ENCODE data around the gene SMIM23. TPM values are rescaled to one million over a fixed set of nuclear protein-coding genes. Genes with fewer than 3 reads are reported as not detected.

SMIM23 gene
- total and polyA plus RNA-seq, 2 experiments from 2014 or later = not detected

DNA sequence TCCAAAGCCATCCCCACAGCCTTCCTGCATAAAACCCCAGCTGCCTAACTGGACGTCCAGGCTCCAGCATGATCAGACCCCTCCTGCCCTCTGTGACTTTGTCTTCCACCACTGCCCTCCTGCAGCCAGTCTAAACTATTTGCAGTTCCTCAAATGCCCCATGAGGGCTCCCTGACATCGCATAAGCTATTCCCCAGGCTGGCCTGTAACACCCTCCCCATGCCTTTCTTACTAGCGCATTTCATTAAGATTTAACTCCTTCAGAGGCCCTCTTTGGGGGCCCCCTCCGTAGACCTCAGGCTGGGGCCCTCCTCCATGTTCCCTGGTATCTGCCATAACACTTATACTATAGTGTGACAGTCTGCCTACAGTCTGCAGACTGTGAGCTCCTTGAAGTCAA, 15.5 kb upstream of the SMIM23 start:
- Histone ChIP-seq H3K9me2 (replicated peaks; ENCODE audit: insufficient read depth) (no peaks in the 10 kb centered on the region), H3K27ac (no peak overlapping the region), H3K9me3 (ENCODE audit: low read depth) (no peaks in the 10 kb centered on the region), H3K4me1 (ENCODE audit: insufficient read depth) (no peaks in the 10 kb centered on the region), H3K36me3 (replicated peaks; ENCODE audit: insufficient read depth, low read depth) (no peaks in the 10 kb centered on the region), H2AFZ (no peak overlapping the region), H3K79me2 (no peaks in the 10 kb centered on the region), H3K4me3 (no peak overlapping the region), H3K4me2 (no peak overlapping the region), H4K20me1 (ENCODE audit: insufficient read depth, poor library complexity, severe bottlenecking) (no peaks in the 10 kb centered on the region), H3K27me3 (no peaks in the 10 kb centered on the region)
- 46% methylated on average over 4 of the region's 4 CpGs for WGBS (ENCODE audit: low lambda C conversion rate, missing lambda C conversion rate)
- TF ChIP-seq EZH2 (IDR thresholded peaks at IDR 0.05; ENCODE audit: borderline replicate concordance) = no peak
- no peak for TF ChIP-seq CTCF (IDR thresholded peaks at IDR 0.05; ENCODE audit: poor library complexity)
- no peak for TF ChIP-seq EZH2phosphoT487 (IDR thresholded peaks at IDR 0.05; ENCODE audit: low read depth, severe bottlenecking, unreplicated experiment)
- DNase-seq (ENCODE audit: low spot score) = no peak

DNA sequence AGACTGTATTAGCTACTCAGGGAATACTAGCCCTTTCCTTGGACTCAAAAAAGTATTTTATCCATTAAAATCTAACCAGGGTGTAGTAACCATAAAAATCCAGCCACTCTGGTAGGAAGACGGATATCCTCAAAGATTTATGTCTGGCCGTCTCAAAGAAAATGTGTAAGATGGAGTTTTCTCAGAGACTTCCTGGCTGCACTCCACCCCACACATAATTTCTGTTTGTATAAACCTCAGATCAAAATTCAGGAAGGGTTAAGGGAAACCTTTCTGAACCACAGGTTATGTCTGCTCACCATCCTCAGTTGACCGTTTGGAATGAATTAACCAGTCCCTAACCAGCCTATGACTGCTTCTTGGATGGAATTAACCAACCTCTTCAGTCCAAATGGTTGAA, 13.8 kb upstream of the SMIM23 start:
- no peaks in the 10 kb centered on the region for H3K9me2 ChIP-seq (replicated peaks; ENCODE audit: insufficient read depth)
- H2AFZ ChIP-seq = no peak overlapping the region
- no peak overlapping the region for H3K27ac ChIP-seq
- TF ChIP-seq EZH2phosphoT487 (IDR thresholded peaks at IDR 0.05; ENCODE audit: low read depth, severe bottlenecking, unreplicated experiment) = no peak
- no peak for TF ChIP-seq EZH2 (IDR thresholded peaks at IDR 0.05; ENCODE audit: borderline replicate concordance)
- no peak for TF ChIP-seq CTCF (IDR thresholded peaks at IDR 0.05; ENCODE audit: poor library complexity)
- H4K20me1 ChIP-seq (ENCODE audit: insufficient read depth, poor library complexity, severe bottlenecking) = no peaks in the 10 kb centered on the region
- WGBS (ENCODE audit: low lambda C conversion rate, missing lambda C conversion rate) = 71% methylated on average over 3 of the region's 3 CpGs
- no peak overlapping the region for H3K4me2 ChIP-seq
- no peak overlapping the region for H3K4me3 ChIP-seq
- no peaks in the 10 kb centered on the region for H3K4me1 ChIP-seq (ENCODE audit: insufficient read depth)
- no peaks in the 10 kb centered on the region for H3K27me3 ChIP-seq
- H3K9me3 ChIP-seq (ENCODE audit: low read depth) = no peaks in the 10 kb centered on the region
- no peak for DNase-seq (ENCODE audit: low spot score)
- no peaks in the 10 kb centered on the region for H3K36me3 ChIP-seq (replicated peaks; ENCODE audit: insufficient read depth, low read depth)
- no peaks in the 10 kb centered on the region for H3K79me2 ChIP-seq

DNA sequence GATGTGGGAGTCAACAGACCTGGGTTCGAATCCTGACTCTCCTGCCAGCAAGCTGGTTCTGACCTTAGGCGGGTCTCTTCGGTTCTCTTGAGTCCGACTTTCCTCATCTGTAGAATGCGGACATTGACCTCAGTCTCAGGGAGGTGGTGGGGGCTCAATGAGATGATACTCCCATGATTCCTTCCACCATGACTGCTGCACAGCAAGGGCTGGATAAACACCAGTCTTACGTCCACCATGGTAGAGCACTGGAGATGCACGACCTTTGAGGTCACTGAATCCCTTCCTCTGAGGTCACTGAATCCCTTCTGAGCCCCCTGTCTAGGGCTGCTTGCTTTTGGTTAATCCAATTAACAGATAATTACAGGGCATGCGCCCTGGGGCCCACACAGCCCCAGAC, 12.5 kb upstream of the SMIM23 start:
- Histone ChIP-seq H3K27me3 (no peaks in the 10 kb centered on the region), H4K20me1 (ENCODE audit: insufficient read depth, poor library complexity, severe bottlenecking) (no peaks in the 10 kb centered on the region), H3K4me1 (ENCODE audit: insufficient read depth) (no peaks in the 10 kb centered on the region), H3K9me2 (replicated peaks; ENCODE audit: insufficient read depth) (no peaks in the 10 kb centered on the region), H3K4me2 (no peak overlapping the region), H3K4me3 (no peak overlapping the region), H3K36me3 (replicated peaks; ENCODE audit: insufficient read depth, low read depth) (no peaks in the 10 kb centered on the region), H3K79me2 (no peaks in the 10 kb centered on the region), H2AFZ (no peak overlapping the region), H3K9me3 (ENCODE audit: low read depth) (no peaks in the 10 kb centered on the region), H3K27ac (no peak overlapping the region)
- WGBS (ENCODE audit: low lambda C conversion rate, missing lambda C conversion rate) = 91% methylated on average over 8 of the region's 8 CpGs
- TF ChIP-seq EZH2 (IDR thresholded peaks at IDR 0.05; ENCODE audit: borderline replicate concordance) = no peak
- TF ChIP-seq EZH2phosphoT487 (IDR thresholded peaks at IDR 0.05; ENCODE audit: low read depth, severe bottlenecking, unreplicated experiment) = no peak
- no peak for TF ChIP-seq CTCF (IDR thresholded peaks at IDR 0.05; ENCODE audit: poor library complexity)
- DNase-seq (ENCODE audit: low spot score) = no peak

- H3K9me3 ChIP-seq (ENCODE audit: low read depth) = no peaks in the 10 kb centered on the region
- H3K4me1 ChIP-seq (ENCODE audit: insufficient read depth) = no peaks in the 10 kb centered on the region
- H3K9me2 ChIP-seq (replicated peaks; ENCODE audit: insufficient read depth) = no peaks in the 10 kb centered on the region
- H3K4me3 ChIP-seq = no peak overlapping the region
- no peak for TF ChIP-seq EZH2phosphoT487 (IDR thresholded peaks at IDR 0.05; ENCODE audit: low read depth, severe bottlenecking, unreplicated experiment)
- WGBS (ENCODE audit: low lambda C conversion rate, missing lambda C conversion rate) = 100% methylated on average over 7 of the region's 9 CpGs
- H2AFZ ChIP-seq = no peak overlapping the region
- no peaks in the 10 kb centered on the region for H3K27me3 ChIP-seq
- no peak overlapping the region for H3K4me2 ChIP-seq
- no peak overlapping the region for H3K27ac ChIP-seq
- H3K79me2 ChIP-seq = no peaks in the 10 kb centered on the region
- no peaks in the 10 kb centered on the region for H4K20me1 ChIP-seq (ENCODE audit: insufficient read depth, poor library complexity, severe bottlenecking)
- no peak for DNase-seq (ENCODE audit: low spot score)
- H3K36me3 ChIP-seq (replicated peaks; ENCODE audit: insufficient read depth, low read depth) = no peaks in the 10 kb centered on the region
Observed at GRCh38 chr5:171774418-171774817, 11.2 kb upstream of the SMIM23 start.
